HG03571 (cell line): ENCODE data around the gene RERG.
A peak's percentile ranks its signal among the peaks of the same experiment; 100 is the strongest.

Source experiments
- ATAC-seq: cut with Tn5 transposase; IDR thresholded peaks from one replicate; pipeline ENCODE4 v1.9.1; 2021; ENCODE audit not compliant: unreplicated experiment

The RERG gene

GRCh38 chr12:15220915-15221885 lies at the start of gene RERG:
TSS of gene RERG (minus strand) at chr12:15221417. CDS start at chr12:15217489, 3,928 bp downstream.
- ATAC-seq = peak; percentile 92

DNA sequence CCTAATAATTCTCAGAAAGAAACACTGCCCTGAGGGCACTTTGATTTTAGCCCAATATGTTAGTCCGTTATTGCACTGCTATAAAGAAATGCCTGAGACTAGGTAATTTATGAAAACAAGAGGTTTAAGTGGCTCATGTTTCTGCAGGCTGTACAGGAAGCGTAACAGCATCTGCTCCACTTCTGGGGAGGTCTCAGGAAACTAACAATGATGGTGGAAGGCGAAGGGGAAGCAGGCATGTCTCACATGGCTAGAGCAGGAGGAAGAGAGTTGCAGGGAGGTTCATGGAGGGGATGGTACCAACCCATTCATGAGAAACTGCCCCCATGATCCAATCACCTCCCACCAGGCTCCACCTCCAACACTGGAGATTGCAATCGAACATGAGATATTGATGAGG lies 49.4 kb upstream of the RERG start:
- no peak for ATAC-seq

GRCh38 chr12:15268927-15269552 lies 47.8 kb upstream of the RERG start:
- ATAC-seq = peak; percentile 57

DNA sequence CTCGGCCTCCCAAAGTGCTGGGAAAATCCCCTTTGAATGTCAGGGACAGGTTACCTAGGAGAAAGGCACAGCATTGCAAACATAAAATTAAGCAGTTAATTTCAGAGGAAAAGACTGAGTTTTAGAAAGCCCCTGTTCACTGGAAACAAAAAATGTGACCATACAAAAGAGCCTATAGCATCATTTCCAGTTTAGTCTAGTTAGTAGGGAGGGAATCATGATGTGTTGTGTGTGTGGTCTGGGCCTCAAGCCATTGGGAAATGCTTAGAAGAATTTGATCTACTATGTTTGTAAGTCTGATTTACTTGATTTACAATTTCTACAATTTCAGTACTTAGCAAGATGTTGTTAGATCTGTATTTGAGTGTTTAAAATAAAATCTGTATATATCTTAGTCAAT lies 47.1 kb upstream of the RERG start:
- ATAC-seq = no peak

GRCh38 chr12:15265875-15266274 lies 44.7 kb upstream of the RERG start:
- ATAC-seq = no peak

- ATAC-seq = no peak
These were observed 35.5 kb upstream of the RERG start for GRCh38 chr12:15256761-15257160.

- ATAC-seq = no peak
These were observed 32.8 kb upstream of the RERG start for GRCh38 chr12:15253990-15254389.

DNA sequence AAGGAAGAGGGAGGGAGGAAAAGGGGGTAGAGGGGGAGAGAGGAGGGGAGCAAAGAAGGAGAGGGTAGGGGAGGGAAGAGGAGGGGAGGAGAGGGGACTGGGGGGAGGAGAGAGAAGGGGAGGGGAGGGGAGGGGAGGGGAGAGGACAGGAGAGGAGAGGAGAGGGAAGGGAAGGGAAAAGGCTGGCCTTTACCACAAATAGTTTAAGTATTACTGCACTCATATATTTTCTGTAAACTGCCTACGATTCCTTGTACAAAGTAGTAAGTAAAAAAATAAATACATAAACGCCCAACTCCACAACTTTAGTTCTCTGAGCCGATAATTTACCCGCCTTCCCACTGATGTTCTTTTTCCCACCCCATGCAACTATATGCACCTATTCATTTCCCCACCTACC lies 23.7 kb upstream of the RERG start:
- ATAC-seq = no peak

DNA sequence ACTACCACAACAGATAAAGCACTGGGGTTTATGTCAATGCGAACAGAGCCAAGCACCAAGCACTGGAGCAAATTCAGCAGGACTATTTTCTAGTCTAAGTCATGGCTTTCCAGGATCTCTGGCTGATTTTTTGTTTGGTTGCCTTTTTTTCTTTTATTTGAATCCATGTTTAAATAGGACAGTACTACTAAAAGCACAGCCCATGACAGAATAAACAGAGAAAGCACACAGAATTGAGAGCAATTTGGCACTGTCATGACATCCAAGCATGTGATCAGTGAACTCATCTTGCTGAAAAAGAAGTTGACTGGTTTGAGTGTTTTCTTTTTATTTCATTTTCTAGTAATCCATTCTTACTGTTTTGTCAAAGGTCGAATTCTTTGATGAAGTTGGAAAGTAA lies 23.1 kb upstream of the RERG start:
- no peak for ATAC-seq

DNA sequence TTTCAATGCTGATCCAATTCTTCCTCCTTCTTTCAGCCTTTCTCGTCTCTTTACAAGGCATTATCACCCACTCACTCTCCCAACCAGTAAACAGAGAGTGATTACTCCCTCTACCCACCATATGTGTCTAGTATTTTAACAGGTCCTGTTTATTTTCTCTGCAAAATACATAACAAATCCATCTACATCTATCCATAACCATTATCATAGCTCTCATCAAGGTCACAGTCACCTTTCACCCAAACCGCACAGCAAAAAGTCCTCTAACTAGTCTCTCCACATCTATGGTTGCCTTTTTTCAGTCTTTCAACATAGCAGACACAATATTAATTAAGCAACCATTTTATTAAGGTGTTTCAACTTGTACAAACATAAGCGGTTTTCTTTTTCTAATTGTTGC lies 21.9 kb upstream of the RERG start:
- ATAC-seq = no peak

DNA sequence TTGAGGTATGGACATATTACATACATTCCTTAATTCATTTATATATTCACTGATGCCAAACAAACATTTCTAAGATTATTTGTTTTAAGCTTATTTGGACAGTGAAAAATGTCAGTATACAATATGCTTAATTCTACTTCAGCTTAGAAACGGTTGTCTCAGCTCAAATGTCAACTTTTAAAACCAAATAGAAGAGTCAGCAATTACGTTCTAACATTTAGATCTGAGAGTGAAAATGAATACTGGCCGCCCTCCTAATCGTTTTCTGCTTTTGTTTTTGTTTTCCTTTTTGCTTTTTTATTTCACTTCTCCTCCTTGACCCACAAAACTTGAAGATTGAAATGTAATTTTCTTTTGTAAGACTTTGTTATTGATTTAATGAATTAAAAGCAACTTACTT lies 19.7 kb upstream of the RERG start:
- ATAC-seq = no peak

DNA sequence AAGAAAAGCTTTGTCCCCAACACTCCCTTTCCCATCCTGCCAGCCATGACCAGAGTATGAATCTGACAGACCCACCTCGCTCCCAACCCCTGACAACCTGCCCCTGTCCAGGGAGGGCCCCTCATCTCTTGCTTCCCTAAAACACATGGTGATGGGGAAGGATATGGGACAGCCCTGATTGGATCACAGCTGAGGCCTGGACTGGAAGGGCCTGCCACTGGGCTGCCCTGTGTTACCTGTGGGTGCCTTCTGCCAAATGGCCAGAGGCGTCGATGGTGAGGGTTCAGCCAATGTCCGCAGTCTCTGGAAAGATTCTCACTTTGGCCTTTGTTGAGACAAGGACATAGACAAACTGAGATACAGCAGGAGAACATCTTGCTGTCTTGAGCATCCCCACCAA lies 13.3 kb upstream of the RERG start:
- no peak for ATAC-seq

DNA sequence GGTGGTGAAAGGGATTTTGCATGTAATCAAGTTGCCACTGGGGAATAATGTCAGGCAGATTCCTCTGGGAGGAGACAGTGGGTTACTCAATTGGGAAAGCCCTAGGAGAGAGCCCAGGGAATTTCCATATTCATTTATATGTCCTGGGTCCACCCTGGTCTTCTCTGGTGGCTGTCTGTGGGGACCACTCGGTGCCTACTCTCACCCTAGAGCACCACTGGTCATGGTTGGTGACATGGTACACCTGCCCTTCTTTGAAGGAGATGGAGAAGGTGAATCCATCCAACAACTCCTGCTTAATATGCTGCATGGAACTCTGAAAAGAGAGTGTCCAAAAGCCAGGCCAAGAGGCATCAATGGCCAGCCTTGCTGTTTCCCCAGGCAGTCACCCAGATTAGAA lies 12.8 kb upstream of the RERG start:
- no peak for ATAC-seq

GRCh38 chr12:15232959-15233358 lies 11.7 kb upstream of the RERG start:
- ATAC-seq = no peak

DNA sequence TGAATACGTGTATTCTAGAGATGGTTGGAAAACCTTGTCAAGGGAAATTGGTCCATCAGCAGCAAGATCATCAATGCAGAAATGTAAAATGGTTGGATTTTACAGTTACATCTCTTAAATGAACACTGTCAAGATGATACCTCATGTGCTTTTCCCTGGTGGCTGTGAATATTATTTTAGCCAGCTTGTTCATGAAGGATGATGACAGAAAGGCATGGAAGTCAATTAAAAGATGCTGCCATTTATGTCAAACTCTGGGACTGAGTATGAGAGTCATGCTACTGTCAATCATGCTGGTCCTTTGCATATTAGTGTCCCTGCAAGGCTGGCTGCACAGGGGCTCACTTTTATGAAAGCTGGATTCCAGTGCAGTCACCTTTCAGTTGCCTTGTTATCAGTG lies 10.3 kb upstream of the RERG start:
- ATAC-seq = no peak

GRCh38 chr12:15230751-15231150 lies 9.5 kb upstream of the RERG start:
- ATAC-seq = no peak

GRCh38 chr12:15230137-15230536 lies 8.9 kb upstream of the RERG start:
- no peak for ATAC-seq

DNA sequence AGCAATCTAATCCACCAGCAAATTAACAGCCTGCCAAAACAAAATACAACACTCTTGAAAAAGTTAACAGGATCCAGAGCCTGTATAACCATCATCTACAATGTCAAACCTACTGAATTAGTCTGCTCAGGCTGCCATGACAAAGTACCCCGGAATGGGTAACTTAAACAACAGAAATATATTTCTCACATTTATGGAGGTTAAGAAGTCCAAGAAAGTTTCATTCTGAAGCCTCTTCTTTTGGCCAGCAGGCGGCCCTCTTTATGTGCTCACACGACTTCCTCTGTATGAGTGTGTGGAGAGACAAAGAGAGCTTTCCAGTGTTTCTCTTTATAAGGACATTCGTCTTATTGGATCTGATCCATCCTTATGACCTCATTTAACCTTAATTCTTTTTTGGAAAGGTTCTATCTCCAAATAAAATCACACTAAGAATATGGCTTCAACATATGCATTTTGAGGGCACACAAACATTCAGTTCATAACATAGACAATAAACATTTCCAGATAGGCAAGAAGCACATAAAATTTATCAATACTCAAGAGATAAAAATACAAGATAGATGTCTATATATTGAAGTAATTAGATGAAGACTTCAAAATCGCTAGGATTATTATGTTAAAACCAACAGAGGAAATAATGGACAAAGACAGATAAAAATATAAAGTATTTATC lies 5.9 kb upstream of the RERG start:
- ATAC-seq = no peak

DNA sequence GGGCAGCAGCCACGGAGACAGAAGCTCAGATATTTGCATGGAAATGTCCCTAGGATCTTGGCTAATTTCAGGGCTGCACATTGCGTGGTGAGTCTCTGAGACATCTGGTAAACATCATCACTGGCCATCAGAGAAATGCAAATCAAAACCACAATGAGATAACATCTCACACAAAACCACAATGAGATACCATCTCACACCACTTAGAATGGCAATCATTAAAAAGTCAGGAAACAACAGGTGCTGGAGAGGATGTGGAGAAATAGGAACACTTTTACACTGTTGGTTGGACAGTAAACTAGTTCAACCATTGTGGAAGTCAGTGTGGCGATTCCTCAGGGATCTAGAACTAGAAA lies 4.6 kb upstream of the RERG start:
- peak; percentile 54 for ATAC-seq

DNA sequence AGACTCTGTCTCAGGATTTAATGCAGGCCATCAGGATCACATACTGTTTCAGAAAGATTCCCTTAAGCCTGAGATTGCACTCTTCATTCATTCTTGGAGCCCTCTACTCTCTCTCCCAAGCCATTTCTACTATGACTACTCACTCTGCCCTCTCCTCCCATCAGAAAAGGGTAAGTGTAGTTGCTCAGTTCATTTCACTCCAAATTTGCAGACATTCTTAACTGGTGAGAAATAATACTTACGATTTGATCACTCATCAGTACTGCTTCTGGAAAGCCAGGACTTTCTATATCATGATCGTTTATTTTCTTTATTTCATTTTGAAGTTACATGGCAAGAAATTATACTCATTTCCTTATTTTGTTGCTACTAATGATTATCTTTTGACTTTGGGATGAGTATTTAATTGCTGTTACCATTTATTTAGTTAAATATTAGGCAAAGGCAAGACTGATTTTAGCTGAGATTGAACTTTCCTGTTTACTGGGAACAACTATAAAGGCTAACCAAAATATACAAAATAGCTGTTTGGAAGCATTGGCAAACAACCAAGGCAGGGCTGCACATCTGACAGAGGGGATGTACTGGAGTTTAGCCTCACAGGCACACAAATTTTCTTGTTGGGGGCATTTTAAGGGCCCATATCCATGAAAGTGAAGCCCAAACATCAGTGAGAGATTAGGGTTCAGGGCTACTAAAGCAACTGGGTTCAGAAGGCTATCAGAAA lies 4.1 kb upstream of the RERG start:
- no peak for ATAC-seq

GRCh38 chr12:15222219-15222618 lies 1.0 kb upstream of the RERG start:
- ATAC-seq = no peak
